Lower leg skin (tissue), 4 donors: Measurements from ENCODE around the gene OTUD1. TPM values are rescaled to one million over a fixed set of nuclear protein-coding genes. Genes with fewer than 3 reads are reported as not detected.

Source experiments
- DNase-seq, 2 donors: peaks; one replicate each; pipeline ENCODE4 v3.0.0-alpha.2; 2019; ENCODE audit warnings: low spot score in 2 of 2
- H3K4me3 ChIP-seq: fragments of 200-600 bp; sonication (generic); 2 replicates; pipeline ENCODE4 v1.5.1; 2017; ENCODE audit warnings: mild to moderate bottlenecking, low read depth; ENCODE audit not compliant: poor library complexity, severe bottlenecking
- CTCF ChIP-seq, 3 donors: fragments of 450-650 bp; IDR thresholded peaks; one replicate each; pipeline ENCODE4 v1.5.1; 2016; ENCODE audit warnings: antibody characterized with exemption in 3 of 3, mild to moderate bottlenecking in 3 of 3, moderate library complexity in 2 of 3
- POLR2A ChIP-seq, 2 donors: fragments of 450-650 bp; IDR thresholded peaks; one replicate each; pipeline ENCODE4 v1.6.1; 2016 to 2017; ENCODE audit warnings: antibody characterized with exemption in 2 of 2, mild to moderate bottlenecking in 1 of 2, moderate library complexity in 1 of 2
- WGBS, 2 donors: methylation state at CpG; one replicate each; pipeline ENCODE4 v1.1.5; 2018; 5-methylcytosine and 5-hydroxymethylcytosine counted together
- intact Hi-C: fragments of 100-400 bp; cut with DNase I; formaldehyde crosslinking; loops from one replicate; pipeline ENCODE4 v1.15.0; 2023; ENCODE audit warnings: low total_unique reads
- total RNA-seq, 4 donors: library from RNA; depleted of rRNA; stranded (reverse); fragments of >200 nt; gene quantifications; one replicate each; pipeline ENCODE4 v1.1.0, GENCODE V29; 2016

Gene OTUD1
- total RNA-seq, 4 donors from 2014 or later: 29.4 to 48.5 (median 34.8) TPM

DNA sequence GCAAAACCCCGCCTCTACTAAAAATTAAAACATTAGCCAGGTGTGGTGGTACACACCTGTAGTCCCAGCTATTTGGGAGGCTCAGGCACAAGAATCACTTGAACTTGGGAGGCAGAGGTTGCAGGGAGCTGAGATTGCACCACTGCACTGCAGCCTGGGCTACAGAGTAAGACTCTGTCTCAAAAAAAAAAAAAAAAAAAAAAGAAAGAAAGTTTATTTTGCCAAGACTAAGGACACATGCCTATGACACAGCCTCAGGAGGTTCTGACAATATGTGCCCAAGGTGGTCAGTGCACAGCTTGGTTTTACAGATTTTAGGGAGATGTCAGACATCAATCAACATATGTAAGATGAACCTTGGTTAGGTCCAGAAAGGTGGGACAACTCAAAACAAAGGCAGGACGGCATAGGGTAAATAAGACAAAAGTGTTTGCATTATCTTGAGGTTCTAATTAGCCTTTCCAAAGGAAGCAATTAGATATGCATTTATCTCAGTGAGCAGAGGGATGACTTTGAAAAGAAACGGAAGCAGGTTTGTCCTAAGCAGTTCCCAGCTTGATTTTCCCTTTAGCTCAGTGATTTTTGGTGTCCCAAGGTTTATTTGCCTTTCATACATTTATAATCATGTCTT, 20.7 kb upstream of the OTUD1 start:
- 91 to 96% methylated on average over 3 of the region's 3 CpGs for WGBS, 2 donors
- no peak overlapping the region for H3K4me3 ChIP-seq
- intact Hi-C loops: no loop called here
- DNase-seq: no peak
- TF ChIP-seq CTCF (IDR thresholded peaks at IDR 0.05) (no peak), POLR2A (IDR thresholded peaks at IDR 0.05) (no peak)

DNA sequence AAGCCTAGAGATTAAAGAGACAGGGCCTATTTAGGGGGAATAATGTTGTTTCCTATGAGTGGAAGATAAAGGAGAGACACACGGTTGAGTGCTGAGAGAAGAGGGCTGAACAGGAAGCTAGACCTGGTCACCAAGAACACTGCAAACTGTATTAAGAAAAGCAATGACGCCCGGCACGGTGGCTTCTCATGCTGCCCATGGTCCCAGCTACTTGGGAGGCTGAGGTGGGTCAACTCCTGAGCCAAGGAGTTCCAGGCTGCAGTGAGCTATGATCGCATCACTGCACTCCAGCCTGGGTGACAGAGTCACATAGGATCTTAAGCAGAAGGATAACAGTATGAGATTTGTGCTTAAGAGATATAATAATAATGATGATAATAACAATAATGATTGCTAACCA, 19.7 kb upstream of the OTUD1 start:
- WGBS, 2 donors: 74 to 83% methylated on average over 5 of the region's 5 CpGs
- no peak overlapping the region for H3K4me3 ChIP-seq
- no peak for DNase-seq
- TF ChIP-seq CTCF (IDR thresholded peaks at IDR 0.05) (no peak), POLR2A (IDR thresholded peaks at IDR 0.05) (no peak)
- intact Hi-C loops: no loop called here

- WGBS, 2 donors: 49 to 73% methylated on average over 7 of the region's 7 CpGs
- intact Hi-C loops: no loop called here
- no peak for TF ChIP-seq CTCF (IDR thresholded peaks at IDR 0.05)
- no peak overlapping the region for H3K4me3 ChIP-seq
- DNase-seq: no peak
Measured at GRCh38 chr10:23419655-23420329, 19.1 kb upstream of the OTUD1 start.

DNA sequence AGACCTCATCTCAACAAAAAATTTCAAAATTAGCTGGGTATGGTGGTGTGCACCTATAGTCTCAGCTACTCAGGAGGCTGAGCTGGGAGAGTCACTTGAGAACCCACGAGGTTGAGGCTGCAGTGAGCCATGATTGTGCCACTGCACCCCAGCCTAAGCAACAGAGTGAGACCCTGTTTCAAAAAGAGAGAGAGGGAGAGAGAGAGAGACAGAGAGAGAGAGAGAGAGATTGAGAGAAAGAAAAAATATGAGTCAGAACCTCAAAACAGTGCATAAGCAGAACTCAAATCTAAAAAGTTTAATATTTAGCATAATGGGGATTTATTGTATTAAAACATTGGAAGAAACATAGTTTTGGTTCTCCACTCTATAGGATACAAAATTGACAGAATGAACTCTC, 17.5 kb upstream of the OTUD1 start:
- TF ChIP-seq CTCF (IDR thresholded peaks at IDR 0.05): no peak
- TF ChIP-seq POLR2A (IDR thresholded peaks at IDR 0.05): no peak
- intact Hi-C loops: no loop called here
- WGBS, 2 donors: 79 to 95% methylated on average over 1 of the region's 1 CpG
- H3K4me3 ChIP-seq: no peak overlapping the region
- no peak for DNase-seq

DNA sequence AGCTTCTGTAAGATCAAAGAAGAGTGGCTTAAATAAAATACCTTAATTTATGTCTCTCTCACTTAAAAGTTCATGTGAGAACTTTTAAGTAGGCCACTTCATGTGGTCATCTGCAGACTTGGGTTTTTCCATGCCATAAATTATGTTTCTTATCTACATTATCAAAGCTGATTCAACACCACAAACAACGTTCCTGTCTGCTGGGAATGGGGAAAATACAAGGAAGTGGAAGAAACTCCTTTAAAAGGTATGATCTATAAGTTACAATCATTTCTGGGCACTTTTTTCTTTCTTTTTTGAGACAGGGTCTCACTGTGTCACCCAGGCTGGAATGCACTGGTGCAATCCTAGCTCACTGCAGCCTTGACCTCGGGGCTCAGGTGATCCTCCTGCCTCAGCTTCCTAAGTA, 16.9 kb upstream of the OTUD1 start:
- whole genome bisulfite sequencing, 2 donors: 49 to 53% methylated on average over 2 of the region's 2 CpGs
- no peak overlapping the region for H3K4me3 ChIP-seq
- DNase-seq: no peak
- intact Hi-C loops: no loop called here
- no peak for TF ChIP-seq POLR2A (IDR thresholded peaks at IDR 0.05)
- no peak for TF ChIP-seq CTCF (IDR thresholded peaks at IDR 0.05)

DNA sequence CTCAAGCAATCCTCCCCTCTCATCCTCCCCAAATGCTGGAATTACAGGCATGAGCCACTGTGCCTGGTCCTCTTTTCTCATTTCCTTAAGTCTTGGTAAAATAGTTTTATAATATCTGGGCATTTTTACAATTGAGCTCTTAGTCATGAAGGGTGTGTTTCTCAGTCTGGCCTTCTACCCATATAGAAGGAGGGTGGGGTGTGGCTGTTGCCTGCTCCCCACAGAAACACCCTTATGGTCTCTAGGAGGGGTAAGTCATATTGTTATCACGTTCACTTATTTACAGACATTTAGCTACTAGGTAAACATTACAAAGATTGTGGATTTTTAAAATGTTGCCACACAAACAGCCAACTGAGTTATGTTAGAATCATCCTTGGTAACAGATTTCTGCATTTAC, 6.7 kb upstream of the OTUD1 start:
- intact Hi-C loops: no loop called here
- TF ChIP-seq CTCF (IDR thresholded peaks at IDR 0.05): no peak
- 18 to 23% methylated on average over 1 of the region's 1 CpG for whole genome bisulfite sequencing, 2 donors
- no peak for DNase-seq
- no peak overlapping the region for H3K4me3 ChIP-seq
